Measurements from ENCODE around the gene MICAL3. TPM values are rescaled to one million over a fixed set of nuclear protein-coding genes. Genes with fewer than 3 reads are reported as not detected.

The MICAL3 gene
- total RNA-seq, 1 donor from 2014 or later = 61.4 TPM

DNA sequence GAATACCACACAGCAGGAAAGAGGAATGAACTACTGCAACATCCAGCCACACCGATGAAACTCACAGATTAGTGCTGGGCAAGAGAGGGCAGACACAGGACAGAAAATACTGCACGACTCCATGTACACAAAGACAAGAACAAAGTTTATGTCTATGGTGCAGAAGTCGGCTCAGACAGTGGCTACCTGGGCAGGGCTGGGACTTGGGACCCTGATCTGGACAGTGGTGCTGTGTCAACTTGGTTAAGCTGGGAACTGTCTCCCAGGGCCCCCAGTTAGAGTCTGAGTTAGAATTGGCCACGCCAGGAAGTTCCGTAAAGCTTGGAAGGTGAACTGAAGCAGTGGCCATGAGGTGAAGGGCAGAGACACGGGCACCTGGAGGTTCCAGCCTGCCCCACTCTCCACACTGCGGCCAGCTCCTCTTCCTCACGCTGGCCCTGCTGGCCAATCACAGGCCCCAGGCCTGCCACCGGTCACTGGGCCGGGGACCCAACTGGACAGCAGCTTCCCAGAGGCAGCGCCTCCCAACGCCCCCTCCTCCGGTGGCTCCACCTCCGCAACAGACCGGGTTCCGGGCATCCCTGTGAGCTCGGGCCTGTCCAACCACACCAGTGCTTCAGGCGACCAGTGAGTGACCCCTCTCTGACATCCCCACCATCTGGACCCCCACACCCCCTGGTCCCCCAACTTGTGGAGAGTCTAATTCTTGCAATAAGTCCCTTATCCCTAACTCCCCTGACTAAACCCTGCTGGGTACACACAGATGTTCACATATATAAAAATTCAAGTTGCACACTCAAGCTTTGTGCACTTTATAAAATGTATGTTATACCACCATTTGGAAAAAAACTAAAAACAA lies 93.7 kb downstream of the MICAL3 start:
- no peak for DNase-seq (ENCODE audit: low spot score)

DNA sequence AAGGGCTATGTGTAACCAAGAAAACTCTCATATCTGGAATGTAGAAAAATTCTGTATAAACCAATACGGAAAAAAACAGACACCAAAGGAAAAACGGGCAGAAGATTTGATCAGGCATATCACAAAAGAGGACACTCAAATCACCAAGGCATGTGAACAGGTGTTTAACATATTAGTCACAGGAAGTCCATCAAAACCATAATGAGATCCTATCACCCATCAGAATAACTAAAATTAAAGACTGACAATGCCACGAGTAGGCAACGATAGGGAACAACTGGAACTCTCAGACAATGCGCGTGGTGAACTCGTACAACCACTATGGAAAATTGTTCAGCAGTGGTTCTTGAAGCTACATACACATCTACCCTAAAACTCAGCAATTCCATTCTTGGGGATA lies 94.5 kb downstream of the MICAL3 start:
- no peak for DNase-seq (ENCODE audit: low spot score)

GRCh38 chr22:17928391-17928790 lies 96.0 kb downstream of the MICAL3 start:
- DNase-seq (ENCODE audit: low spot score) = no peak

GRCh38 chr22:17927062-17927461 lies 97.3 kb downstream of the MICAL3 start:
- no peak for DNase-seq (ENCODE audit: low spot score)

DNA sequence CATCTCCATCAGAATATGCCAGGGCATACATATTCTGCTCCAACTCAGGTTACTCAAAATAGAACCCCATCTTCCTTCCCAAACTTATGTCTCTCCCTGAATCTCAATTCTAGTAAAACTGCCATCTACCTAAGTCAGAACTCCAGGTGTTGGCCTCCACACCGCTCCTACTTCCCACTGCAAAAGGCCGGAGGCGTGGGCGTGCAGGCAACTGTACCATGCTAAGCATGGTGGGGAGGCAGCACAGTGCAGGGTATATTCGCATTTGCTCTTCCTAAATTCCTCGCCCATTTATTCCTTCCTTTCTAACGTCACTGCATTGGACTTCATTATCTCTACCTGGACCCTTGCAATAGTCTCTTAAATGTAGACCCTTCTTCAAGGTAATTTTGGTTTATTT lies 97.8 kb downstream of the MICAL3 start:
- DNase-seq (ENCODE audit: low spot score) = no peak

GRCh38 chr22:17925431-17925841 lies 98.9 kb downstream of the MICAL3 start:
- DNase-seq (ENCODE audit: low spot score) = no peak

GRCh38 chr22:17924735-17925364 lies 99.5 kb downstream of the MICAL3 start:
- no peak for DNase-seq (ENCODE audit: low spot score)

GRCh38 chr22:17924076-17924475 lies 100.3 kb downstream of the MICAL3 start:
- DNase-seq (ENCODE audit: low spot score) = no peak

GRCh38 chr22:17922925-17923903 lies 101.1 kb downstream of the MICAL3 start:
- DNase-seq (ENCODE audit: low spot score) = no peak

DNA sequence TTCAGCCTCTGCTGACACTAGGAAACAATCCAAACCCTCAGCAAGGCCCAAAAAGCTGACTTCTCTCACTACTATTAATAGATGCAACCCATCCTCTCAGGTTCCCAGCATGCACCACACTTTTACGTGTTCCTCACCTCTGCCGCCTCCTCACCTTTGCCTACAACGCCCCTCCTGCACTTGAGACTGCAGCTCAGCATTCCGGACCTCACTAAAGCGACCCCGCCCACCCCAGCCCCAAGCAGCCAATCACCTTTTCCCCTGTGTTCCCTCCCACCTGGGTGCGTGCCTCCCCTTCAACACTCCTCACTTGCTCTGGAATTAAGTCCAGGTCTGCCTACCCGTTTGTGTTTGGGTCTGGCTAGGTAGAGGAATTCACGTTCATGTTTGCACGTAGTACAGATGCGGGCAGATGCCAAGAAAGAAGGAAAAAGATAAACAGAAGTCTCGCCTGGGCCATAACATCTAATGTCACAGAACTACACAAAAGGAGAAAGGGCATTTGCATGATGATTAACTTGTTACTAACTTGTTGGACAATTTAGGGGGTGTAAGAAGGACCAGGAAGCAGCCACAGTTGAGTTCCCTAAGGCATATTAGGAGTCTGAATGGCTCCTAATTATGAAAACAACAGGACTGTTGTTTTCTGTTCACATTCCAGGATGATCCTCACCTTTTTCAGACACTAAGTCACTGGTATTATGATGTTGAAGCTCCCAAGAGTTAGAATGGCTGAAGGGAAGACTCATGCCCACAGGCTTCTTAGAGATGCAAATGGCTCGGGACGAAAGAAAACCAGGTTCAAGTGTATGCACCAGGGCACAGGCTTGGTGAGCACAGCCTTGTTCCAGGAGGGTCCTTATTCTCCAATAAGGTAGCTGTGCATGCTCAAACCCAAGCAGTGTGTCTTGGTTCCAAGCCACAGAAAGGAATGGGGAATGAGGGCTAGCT lies 102.2 kb downstream of the MICAL3 start:
- DNase-seq (ENCODE audit: low spot score) = no peak

GRCh38 chr22:17920992-17921650 lies 103.2 kb downstream of the MICAL3 start:
- no peak for DNase-seq (ENCODE audit: low spot score)

- DNase-seq (ENCODE audit: low spot score) = peak; percentile 67
Measured at GRCh38 chr22:17920145-17920605, 104.2 kb downstream of the MICAL3 start.

GRCh38 chr22:17919276-17920144 lies 104.9 kb downstream of the MICAL3 start:
- no peak for DNase-seq (ENCODE audit: low spot score)

DNA sequence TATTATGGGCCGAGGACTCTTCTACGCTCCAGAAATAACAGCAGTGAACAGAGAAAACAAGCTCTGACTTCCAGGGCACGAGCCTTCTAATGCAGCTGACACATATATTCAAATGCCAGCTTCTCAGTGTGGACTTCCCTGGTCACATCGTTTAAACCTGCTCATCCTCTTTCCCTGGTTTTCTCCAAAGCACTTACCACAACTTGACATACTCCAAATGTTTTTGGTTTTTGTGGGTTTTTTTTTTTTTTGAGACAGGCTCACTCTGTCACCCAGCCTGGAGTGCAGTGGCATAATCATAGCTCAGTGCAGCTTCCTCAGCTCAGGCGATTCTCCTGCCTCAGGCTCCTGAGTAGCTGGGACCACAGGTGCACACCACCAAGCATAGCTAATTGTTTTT lies 105.5 kb downstream of the MICAL3 start:
- DNase-seq (ENCODE audit: low spot score) = no peak

DNA sequence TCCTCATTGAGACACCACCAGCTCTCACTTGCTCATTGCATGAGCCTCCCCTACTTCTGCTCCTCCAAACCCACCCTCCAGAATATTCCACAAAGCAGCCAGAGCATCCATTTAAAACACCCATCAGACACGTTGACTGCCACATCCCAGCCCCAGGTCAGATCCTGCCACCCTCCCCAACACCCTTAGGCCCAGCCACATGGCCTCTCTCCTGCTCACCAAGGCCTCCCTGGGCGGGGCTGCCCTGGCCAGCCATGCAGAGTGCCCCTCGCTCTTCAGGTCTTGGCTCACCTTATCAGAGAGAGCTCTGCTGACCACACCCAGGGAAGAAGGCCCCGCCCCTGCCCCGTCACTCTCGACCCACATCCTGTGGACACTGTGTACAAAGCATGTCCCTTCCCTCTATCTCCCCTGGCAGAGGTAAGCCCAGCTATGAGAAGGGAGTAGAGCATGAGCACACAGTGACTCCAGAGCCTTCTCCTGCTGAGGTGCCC lies 106.8 kb downstream of the MICAL3 start:
- no peak for DNase-seq (ENCODE audit: low spot score)

DNA sequence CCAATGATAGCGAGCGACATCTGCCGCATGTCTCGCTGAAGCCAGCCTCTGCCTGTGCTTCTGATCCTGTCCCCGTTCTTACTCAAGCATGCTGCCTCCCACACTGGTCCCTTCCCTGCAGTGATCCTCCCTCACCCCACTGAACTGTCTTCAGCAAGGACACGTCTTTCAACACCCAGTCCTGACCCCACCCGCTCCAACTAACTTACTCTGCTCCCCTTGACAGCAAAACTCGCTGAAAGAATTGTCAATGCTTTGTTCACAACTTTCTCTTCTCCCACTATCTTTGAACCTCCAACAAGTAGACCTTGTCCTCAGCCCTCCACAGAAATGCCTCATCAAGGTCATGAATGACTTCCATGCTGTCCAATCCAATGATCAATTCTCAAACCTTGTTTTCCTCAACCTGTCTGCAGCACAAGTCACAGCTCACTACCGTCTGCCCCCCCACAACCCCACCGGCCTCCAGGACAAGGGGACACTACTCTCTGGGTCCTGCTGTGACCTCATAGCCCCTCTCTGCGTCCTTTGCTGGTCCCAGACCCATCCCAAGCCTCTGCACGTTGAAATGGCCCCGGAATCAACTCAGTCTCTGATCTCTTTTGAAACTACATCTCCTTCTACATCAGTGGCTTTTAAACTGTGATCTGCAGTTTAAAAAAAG lies 108.0 kb downstream of the MICAL3 start:
- no peak for DNase-seq (ENCODE audit: low spot score)

DNA sequence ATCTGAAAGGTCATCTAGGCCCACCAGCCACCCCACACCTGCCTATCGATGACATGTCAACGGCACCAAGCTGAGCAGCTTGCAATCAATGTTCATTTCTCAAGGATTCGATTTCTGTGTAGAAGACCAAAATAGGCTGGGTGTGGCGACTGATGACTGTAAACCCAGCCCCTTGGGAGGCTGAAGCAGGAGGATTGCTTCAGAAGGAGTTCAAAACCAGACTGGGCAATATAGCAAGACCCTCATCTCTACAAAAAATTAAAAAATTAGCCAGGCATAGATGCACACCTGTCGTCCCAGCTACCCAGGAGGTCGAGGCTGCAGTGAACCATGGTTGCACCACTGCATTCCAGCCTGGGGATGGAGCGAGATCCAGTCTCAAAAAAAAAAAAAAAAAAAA lies 108.7 kb downstream of the MICAL3 start:
- DNase-seq (ENCODE audit: low spot score) = no peak

DNA sequence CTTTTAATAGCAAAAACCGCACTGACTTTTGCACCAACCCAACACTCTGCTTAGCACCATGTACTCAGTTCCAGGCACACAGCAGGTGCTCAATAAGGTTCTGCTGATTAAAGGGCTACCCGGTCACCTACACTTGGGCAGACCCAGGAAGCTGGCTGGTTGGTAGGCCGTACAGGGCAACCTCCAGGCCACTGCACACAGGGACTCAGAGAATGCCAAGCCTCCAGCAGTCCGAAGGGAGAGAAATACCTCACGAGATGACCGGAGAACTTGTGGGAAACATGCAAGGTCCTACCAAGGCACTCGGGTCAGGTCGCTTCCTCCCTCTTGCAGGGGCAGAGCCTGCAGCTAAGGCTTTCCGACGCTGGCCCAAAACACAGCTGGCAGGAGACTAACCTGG lies 109.2 kb downstream of the MICAL3 start:
- no peak for DNase-seq (ENCODE audit: low spot score)

DNA sequence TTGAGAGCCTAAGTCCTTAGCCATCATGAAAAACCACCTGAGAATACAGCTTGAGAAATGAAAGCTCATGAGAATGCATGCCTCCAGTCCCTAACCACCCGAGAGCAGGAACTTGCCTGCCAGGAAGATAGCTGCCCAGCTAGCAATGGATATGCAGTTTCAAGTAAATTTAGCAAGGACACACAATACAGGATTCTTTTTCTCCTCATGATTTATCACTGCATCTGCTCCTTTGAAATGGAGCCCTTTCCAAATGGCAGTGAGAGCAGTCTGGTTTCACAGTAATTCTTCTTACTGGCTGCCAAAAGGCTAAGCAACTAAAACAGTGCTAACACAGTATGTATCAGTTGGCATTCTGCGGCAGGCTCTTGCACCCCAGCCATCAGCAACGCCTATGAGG lies 109.9 kb downstream of the MICAL3 start:
- DNase-seq (ENCODE audit: low spot score) = no peak

Data from mucosa of gallbladder (tissue), 1 donor.